Kidney glomerular epithelial cell (primary cell): ENCODE results near the gene GRIK5.
A peak's percentile ranks its signal among the peaks of the same experiment; 100 is the strongest.
"Not testable (repeated sequence)": the region's sequence is repeated elsewhere in the genome, so short reads cannot be mapped to it uniquely, and the experiment has no call there.

Experiments
- DNase-seq: peaks from one replicate; lab custom pipeline; 2025; lab: John Stamatoyannopoulos, UW

Gene GRIK5

GRCh38 chr19:42069619-42070351, at the start of gene GRIK5:
Gene GRIK5 (minus strand): TSS chr19:42070206. CDS start chr19:42065770, 4,436 bp downstream.
- DNase-seq: no peak

- DNase-seq: no peak
Observed at GRCh38 chr19:42117076-42117475, 47.1 kb upstream of the GRIK5 start.

DNA sequence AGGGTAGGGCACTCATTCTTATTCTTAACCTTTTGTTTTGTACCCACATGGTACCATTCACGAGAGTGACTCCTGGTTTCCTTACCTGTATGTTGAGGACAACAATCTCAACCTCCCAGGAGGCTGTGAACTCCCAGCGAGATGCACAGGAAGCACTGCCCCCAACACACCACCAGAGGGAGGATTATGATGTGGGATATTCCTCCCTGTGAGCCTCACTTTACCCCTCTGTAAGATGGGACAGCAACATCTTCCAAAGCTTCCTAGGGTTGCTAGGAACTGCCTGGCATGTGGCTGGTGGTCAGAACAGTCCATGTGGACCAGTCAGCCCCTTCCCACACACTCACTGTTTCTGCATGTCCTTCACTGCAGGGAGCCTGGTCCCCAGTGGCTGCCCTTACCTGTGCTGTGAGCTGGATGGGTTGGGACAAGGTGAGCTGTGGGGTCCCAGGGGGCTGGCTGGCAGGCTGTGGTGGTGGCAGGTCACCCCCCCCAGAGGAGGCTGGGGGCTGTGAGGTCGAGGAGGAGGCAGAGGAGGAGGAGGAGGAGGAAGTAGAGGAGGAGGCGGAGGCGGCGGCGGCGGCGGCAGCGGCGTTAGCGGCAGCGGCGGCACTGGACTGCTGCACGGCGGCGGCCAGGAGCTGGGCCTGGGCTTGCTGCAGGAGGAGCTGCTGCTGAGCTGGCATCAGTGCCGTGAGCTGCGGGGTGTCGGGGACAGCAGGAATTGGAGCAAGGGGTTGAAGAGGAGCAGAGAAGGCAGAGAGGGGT, 46.5 kb upstream of the GRIK5 start:
- no peak for DNase-seq

DNA sequence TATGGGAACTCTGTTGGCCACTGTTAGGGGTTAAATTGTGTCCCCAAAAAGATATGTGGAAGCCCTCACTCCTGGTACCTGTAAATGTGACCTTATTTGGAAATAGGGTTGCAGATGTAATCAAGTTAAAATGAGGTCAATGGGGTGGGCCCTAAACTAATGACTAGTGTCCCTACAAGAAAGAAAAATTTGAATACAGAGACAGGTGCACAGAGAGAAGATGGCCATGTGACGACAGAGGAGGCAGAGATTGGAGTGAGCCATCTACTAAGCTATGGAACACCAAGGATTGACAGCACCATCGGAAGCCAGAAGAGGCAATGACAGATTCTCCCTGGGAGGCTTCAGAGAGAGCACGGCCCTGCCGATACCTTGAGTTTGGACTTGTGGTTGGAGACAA, 45.7 kb upstream of the GRIK5 start:
- DNase-seq: no peak

- DNase-seq: no peak
Observed at GRCh38 chr19:42115219-42115618, 45.2 kb upstream of the GRIK5 start.

DNA sequence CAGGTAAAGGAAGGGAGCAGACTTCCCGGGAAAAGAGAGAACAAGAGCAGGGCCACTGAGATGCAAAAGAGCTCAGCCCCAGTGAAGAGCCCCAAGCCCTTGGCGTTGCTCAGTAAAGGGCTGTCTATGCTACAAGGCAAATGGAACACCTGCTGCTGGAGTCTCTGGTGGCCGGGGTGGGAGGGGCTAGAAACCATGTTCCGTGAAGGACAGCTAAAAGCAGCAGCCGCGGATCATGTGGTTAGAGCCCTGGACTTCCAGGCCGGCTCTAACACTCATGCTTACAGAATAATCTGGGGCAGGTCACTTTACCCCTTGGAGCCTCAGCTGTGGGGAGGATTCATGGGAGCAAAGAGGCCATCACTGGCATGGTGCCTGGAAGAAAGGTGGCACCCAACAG, 44.4 kb upstream of the GRIK5 start:
- no peak for DNase-seq

- peak; percentile 77 for DNase-seq
Observed at GRCh38 chr19:42113641-42114348, 43.8 kb upstream of the GRIK5 start.

GRCh38 chr19:42111811-42112210, 41.8 kb upstream of the GRIK5 start:
- DNase-seq: peak; percentile 10

DNA sequence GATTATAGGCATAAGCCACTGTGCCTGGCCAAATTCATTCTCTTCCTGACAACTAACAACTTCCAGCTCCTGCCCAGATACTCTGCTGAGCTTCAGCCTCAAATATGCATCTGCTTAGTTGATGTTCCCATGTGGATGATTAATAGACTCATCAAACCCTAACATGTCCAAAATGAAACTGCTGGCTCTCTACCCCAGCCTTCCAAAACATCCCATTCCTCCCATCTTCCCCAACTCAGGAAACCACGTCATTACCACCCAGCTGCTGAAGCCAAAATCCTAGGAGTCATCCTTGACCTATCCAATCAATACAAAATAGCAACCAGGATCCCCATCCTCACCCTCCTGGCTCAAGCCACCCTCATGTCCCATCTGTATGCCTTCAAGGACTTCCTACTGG, 41.4 kb upstream of the GRIK5 start:
- DNase-seq: no peak

GRCh38 chr19:42110658-42111057, 40.7 kb upstream of the GRIK5 start:
- no peak for DNase-seq

GRCh38 chr19:42109896-42110295, 39.9 kb upstream of the GRIK5 start:
- DNase-seq: no peak

DNA sequence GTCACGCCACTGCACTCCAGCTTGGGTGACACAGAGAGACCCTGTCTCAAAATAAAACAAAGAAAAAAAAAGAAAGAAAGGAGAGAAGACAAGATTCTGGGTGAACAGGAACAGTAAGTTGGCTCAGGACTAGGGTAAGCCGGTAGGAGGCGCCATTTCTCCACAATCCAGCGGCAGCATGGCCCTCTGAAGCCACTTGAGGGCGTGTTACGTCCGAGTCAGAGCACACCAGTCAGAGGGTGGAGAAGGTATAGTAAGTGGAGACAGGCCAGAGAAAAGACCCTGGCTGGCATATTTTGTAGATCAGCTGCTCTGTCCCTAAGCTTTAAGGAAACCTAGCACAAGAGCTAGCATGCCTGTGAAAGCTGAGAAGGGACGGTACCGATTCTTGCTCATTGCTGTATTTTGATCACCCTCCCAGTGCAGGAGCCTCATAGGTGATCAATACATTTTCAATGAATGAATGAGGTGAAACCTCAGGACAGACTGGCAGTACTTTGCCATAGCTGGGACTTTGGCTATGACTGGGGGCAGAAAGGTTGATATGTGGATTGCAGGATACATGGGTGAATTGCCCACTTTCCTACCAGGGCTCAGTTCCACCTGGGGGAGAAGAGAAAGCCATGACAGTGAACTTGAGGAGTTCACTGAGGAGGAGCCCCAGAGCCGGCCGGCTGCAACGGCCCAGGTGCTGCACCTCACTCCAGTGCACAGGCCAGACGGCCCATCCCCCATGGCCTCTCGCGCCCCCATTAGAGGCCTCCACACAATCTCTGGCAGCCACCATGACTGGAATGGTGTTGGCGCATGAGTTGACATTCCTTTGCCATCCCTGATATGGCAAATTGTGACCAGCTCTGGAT, 38.8 kb upstream of the GRIK5 start:
- peak; percentile 81 for DNase-seq

GRCh38 chr19:42105368-42105767, 35.4 kb upstream of the GRIK5 start:
- no peak for DNase-seq

GRCh38 chr19:42102877-42103276, 32.9 kb upstream of the GRIK5 start:
- no peak for DNase-seq

DNA sequence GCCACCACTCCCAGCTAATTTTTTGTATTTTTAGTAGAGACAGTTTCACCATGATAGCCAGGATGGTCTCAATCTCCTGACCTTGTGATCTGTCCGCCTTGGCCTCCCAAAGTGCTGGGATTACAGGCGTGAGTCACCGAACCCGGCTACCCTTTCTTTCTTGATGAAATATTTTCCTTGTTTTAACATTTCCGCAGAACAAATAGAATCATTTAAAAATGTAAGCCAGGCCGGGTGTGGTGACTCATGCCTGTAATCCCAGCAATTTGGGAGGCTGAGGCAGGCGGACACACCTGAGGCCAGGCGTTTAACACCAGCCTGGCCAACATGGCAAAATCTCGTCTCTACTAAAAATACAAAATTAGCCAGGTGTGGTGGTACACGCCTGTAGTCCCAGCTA, 30.2 kb upstream of the GRIK5 start:
- not testable (repeated sequence) for DNase-seq

GRCh38 chr19:42099336-42099925, 29.4 kb upstream of the GRIK5 start:
- DNase-seq: no peak

DNA sequence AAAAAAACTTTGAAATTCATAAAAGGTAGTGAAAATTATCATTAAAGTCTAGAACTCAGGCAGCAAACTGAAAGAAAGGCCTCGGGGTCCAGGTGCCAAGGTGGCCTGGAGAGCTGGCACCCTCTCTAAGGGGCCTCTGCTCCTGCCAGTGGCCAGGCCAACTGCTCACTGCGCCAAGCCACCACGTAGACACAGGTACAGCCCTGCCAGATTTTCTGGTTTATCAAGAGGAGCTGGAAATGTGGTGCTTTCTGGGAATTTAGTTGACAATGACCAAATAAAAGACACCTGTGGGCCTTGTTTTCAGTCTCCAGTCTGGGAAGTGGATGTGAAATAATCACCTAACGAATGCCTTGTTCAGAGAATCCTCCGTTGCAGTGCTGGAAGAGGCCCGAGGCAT, 28.8 kb upstream of the GRIK5 start:
- no peak for DNase-seq

DNA sequence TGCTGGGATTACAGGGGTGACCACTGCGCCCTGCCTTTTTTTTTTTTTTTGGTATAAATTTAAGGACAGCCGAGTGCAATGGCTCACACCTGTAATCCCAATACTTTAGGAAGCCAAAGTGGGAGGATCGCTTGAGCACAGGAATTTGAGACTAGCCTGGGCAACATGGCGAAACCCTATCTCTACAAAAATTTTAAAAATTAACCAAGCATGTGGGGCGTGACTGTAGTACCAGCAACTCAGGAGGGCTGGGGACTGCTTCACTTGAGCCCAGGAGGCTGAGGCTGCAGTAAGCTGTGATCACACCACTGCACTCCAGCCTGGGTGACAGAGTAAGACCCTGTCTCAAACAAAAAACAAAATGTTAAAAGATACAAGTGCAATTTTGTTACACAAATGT, 27.5 kb upstream of the GRIK5 start:
- DNase-seq: no peak

GRCh38 chr19:42096255-42096837, 26.3 kb upstream of the GRIK5 start:
- DNase-seq: no peak

DNA sequence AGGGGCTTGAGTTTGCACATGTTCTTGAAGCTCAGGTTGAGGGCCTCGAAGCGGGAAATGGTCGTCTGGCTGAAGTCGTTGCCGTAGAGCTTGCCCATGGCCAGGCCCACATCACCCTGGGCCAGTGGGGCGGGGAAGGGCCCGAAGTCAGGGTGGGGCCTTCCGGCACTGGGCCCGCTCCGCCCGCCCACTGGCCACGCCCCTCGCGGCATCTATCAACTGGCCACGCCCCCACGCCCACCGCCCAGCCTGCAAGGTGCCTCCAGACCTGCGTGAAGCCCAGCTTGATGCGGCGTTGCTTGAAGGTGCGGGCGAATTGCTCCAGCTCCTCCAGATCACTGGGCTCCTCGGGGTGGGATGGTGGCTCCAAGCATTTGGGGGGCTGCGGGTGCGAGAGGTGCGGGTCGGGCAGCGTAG, 25.8 kb upstream of the GRIK5 start:
- DNase-seq: no peak

DNA sequence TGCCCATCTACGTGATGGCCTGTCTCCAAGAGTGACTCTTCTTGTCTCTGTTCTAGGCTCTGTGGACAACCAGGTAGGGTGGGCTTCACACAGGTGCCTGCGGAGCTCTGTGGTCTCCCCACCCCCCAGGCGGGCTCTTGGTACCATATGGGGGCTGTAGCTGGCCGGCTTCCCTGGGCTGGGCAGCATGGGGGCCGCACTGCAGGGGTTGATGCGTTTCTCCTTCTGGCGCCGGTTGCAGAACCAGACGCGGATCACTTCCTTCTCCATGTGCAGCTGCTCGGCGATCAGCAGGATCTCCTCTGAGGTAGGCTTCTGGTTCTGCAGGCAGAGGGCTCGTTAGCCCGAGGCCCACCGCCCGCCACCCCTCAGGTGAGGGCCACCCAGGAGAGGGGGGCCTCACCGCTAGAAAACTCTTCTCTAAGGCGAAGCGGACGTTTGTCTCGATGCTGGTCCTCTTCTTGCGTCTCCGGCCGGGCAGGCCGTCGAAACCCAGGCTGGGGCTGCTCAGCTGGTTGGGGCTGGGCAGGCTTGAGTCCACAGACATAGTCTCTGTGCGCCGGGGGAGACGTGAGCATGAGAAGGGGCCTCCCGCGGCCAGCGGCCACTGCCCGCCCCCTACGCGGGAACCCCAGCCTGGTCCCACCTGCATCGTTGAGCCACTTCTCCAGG, 25.3 kb upstream of the GRIK5 start:
- DNase-seq: no peak
